Neural crest cell (in vitro differentiated cells): Measurements from ENCODE around the gene PRRX2. TPM values are rescaled to one million over a fixed set of nuclear protein-coding genes. Genes with fewer than 3 reads are reported as not detected.

Experiments
- DNase-seq: peaks from one replicate; pipeline ENCODE4 v3.0.0; 2021; ENCODE audit warnings: low read depth, mixed read lengths, low spot score
- H3K27ac Mint-ChIP-seq: one replicate; pipeline ENCODE4 v1.8.0; 2021; ENCODE audit warnings: mild to moderate bottlenecking, mixed read lengths; ENCODE audit not compliant: unreplicated experiment
- H3K27me3 Mint-ChIP-seq: 2 replicates; pipeline ENCODE4 v1.8.0; 2021; ENCODE audit warnings: low read depth, mild to moderate bottlenecking, mixed read lengths
- H3K36me3 Mint-ChIP-seq: 2 replicates; pipeline ENCODE4 v1.8.0; 2021; ENCODE audit warnings: low read depth, mild to moderate bottlenecking, mixed read lengths
- H3K4me1 Mint-ChIP-seq: 2 replicates; pipeline ENCODE4 v1.8.0; 2021; ENCODE audit warnings: mixed read lengths
- H3K4me3 Mint-ChIP-seq: one replicate; pipeline ENCODE4 v1.8.0; 2021; ENCODE audit warnings: mild to moderate bottlenecking, mixed read lengths
- H3K9me3 Mint-ChIP-seq: 2 replicates; pipeline ENCODE4 v1.8.0; 2021; ENCODE audit warnings: mixed read lengths
- CTCF ChIP-seq: fragments of 200-600 bp; sonication (generic); conservative IDR thresholded peaks from 2 replicates; pipeline ENCODE4 v1.5.0; 2021; ENCODE audit warnings: antibody characterized with exemption, mild to moderate bottlenecking
- total RNA-seq: library from RNA; stranded (reverse); gene quantifications from 2 replicates; pipeline ENCODE4 v1.2.1, GENCODE V29; 2021

Gene PRRX2
- total RNA-seq, 1 donor from 2014 or later, result 0.65 TPM

GRCh38 chr9:129762985-129763926 is 97.8 kb downstream of the PRRX2 start:
- Mint-ChIP-seq H3K4me1 (peaks cover 10% of the 10 kb centered on the region), H3K36me3 (no peaks in the 10 kb centered on the region), H3K4me3 (no peak overlapping the region), H3K27ac (no peak overlapping the region), H3K27me3 (no peaks in the 10 kb centered on the region), H3K9me3 (no peaks in the 10 kb centered on the region)
- no peak for DNase-seq
- TF ChIP-seq CTCF, result no peak

GRCh38 chr9:129765764-129766317 is 100.4 kb downstream of the PRRX2 start:
- no peak overlapping the region for H3K27ac Mint-ChIP-seq
- no peaks in the 10 kb centered on the region for H3K27me3 Mint-ChIP-seq

GRCh38 chr9:129768486-129768885 is 103.0 kb downstream of the PRRX2 start:
- no peaks in the 10 kb centered on the region for H3K9me3 Mint-ChIP-seq
- H3K4me3 Mint-ChIP-seq, result no peak overlapping the region
- H3K36me3 Mint-ChIP-seq, result no peaks in the 10 kb centered on the region
- no peak for DNase-seq
- peaks cover 3% of the 10 kb centered on the region for H3K4me1 Mint-ChIP-seq
- H3K27ac Mint-ChIP-seq, result no peak overlapping the region
- TF ChIP-seq CTCF, result no peak
- H3K27me3 Mint-ChIP-seq, result no peaks in the 10 kb centered on the region

More at GRCh38 chr9:129765764-129766317, 100.4 kb downstream of the PRRX2 start:
- Mint-ChIP-seq H3K36me3 (no peaks in the 10 kb centered on the region), H3K9me3 (no peaks in the 10 kb centered on the region), H3K4me1 (peaks cover 10% of the 10 kb centered on the region), H3K4me3 (no peak overlapping the region)
- no peak for DNase-seq
- no peak for TF ChIP-seq CTCF

- no peaks in the 10 kb centered on the region for H3K36me3 Mint-ChIP-seq
Observed at GRCh38 chr9:129769669-129770068, 104.2 kb downstream of the PRRX2 start.

GRCh38 chr9:129770741-129771140 is 105.3 kb downstream of the PRRX2 start:
- H3K9me3 Mint-ChIP-seq, result no peaks in the 10 kb centered on the region
- no peak for TF ChIP-seq CTCF
- H3K27ac Mint-ChIP-seq, result no peak overlapping the region
- H3K27me3 Mint-ChIP-seq, result no peaks in the 10 kb centered on the region
- DNase-seq, result no peak
- H3K4me1 Mint-ChIP-seq, result peaks cover 8% of the 10 kb centered on the region
- no peaks in the 10 kb centered on the region for H3K36me3 Mint-ChIP-seq
- no peak overlapping the region for H3K4me3 Mint-ChIP-seq

More at GRCh38 chr9:129769669-129770068, 104.2 kb downstream of the PRRX2 start:
- no peak for DNase-seq
- Mint-ChIP-seq H3K9me3 (no peaks in the 10 kb centered on the region), H3K4me1 (peaks cover 8% of the 10 kb centered on the region), H3K4me3 (no peak overlapping the region), H3K27ac (no peak overlapping the region), H3K27me3 (no peaks in the 10 kb centered on the region)
- TF ChIP-seq CTCF, result no peak

Other genes with a start within 250 kb of the PRRX2 start
- gene C9orf50, start 44.5 kb upstream of the PRRX2 start, total RNA-seq, result 0.26 and 0.27 TPM in 2 replicates
- 50.9 and 51.8 TPM in 2 replicates for gene NTMT1, start 39.5 kb upstream of the PRRX2 start, total RNA-seq
- 20.9 and 21.9 TPM in 2 replicates for gene ASB6, start 23.5 kb upstream of the PRRX2 start, total RNA-seq
- 1.1 and 1.2 TPM in 2 replicates for gene PTGES, start 87.4 kb downstream of the PRRX2 start, total RNA-seq
- gene TOR1B, start 137.5 kb downstream of the PRRX2 start, total RNA-seq, result 16.6 and 18.0 TPM in 2 replicates
- 36.9 and 40.5 TPM in 2 replicates for gene TOR1A, start 158.5 kb downstream of the PRRX2 start, total RNA-seq
- 32.7 and 34.6 TPM in 2 replicates for gene C9orf78, start 169.6 kb downstream of the PRRX2 start, total RNA-seq
- 31.1 and 35.9 TPM in 2 replicates for gene USP20, start 169.8 kb downstream of the PRRX2 start, total RNA-seq